ENCODE measurements around the gene GCNT4.
"Not testable (repeated sequence)": the region's sequence is repeated elsewhere in the genome, so short reads cannot be mapped to it uniquely, and the experiment has no call there.

GCNT4 gene, protein sequence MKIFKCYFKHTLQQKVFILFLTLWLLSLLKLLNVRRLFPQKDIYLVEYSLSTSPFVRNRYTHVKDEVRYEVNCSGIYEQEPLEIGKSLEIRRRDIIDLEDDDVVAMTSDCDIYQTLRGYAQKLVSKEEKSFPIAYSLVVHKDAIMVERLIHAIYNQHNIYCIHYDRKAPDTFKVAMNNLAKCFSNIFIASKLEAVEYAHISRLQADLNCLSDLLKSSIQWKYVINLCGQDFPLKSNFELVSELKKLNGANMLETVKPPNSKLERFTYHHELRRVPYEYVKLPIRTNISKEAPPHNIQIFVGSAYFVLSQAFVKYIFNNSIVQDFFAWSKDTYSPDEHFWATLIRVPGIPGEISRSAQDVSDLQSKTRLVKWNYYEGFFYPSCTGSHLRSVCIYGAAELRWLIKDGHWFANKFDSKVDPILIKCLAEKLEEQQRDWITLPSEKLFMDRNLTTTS

DNA sequence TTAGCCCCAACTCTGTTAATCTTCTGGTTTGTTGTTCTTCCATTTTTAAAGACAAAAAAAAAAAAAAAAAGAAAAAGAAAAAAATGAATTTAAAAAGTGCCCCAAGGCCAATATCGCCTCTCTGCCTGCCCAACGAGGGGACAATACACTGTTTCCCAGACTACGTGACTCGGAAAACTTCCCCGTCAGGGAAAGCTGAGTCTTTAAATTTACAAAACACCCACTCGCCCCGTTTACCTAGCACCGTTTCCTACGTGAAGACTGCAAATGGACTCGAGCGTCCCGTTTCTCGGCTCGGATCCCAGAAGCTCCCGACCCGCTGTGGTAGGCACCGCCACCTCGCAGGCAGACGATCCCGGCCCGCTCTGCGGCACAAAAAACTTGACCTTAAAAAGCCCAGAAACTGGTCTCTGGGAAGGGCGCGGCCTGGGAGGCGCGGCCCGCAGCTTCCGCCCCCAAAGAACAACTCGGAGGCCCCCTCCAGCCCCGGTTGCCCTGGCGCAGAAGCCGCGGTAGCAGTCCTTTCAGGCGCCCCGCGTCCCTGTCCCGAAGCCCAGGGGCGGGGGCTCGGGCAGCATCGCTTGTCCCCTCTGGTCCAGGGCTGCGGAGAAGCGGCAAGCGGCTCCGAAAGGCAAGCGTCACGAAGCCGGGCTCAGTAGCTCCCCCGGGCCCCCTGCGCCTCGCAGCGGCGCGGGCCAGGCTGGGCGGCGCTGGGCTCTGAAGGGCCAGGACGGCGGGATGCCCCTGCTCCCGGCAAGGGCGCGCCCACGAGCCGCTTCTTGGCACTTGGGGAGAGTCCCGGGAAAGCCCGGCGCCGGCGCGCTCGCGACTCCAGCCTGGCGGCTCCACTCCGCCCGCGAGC is at the start of gene GCNT4:
Gene GCNT4 (minus strand): TSS at position 367 of the 862 bp plus-strand sequence. CDS start 22,521 bp downstream, outside the sequence.
- peak; percentile 36 for DNase-seq

DNA sequence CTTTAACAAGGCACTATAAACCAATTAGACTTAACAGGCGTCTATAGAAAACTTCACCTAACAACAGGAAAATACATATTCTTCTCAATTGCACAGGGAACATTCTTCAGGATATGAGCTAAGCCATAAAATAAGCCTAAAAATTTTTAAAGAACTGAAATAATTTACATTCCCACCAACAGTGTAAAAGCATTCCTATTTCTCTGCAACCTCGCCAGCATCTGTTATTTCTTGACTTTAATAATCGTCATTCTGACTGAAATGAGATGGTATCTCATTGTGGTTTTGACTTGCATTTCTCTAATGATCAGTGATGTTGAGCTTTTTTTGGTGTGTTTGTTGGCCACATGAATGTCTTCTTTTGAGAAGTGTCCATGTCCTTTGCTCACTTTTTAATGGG is 43.6 kb upstream of the GCNT4 start:
- DNase-seq, result not testable (repeated sequence)

DNA sequence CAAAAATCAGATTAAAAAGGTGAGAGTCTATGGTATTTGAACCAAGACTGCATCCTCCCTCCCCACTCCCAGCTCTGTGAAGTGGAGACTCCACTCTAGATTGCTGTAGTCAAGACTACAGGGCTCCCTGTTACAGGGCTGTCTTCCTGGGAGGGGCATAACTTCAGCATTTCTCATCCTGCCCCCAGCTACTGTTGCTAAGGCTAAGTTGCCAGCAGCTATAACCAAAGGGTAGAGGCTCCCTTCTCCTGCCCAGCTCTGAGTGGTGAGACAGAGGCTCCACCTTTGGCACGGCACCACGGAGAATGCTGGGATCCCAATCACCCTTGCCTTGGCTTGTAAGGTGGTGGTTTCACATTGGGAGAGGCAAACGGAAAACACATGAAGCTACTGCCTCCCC is 39.2 kb upstream of the GCNT4 start:
- no peak for DNase-seq

GRCh38 chr5:75089662-75090061 is 37.3 kb upstream of the GCNT4 start:
- DNase-seq, result no peak

- DNase-seq, result peak; percentile 53
These were observed 36.8 kb upstream of the GCNT4 start for GRCh38 chr5:75089137-75089536.

DNA sequence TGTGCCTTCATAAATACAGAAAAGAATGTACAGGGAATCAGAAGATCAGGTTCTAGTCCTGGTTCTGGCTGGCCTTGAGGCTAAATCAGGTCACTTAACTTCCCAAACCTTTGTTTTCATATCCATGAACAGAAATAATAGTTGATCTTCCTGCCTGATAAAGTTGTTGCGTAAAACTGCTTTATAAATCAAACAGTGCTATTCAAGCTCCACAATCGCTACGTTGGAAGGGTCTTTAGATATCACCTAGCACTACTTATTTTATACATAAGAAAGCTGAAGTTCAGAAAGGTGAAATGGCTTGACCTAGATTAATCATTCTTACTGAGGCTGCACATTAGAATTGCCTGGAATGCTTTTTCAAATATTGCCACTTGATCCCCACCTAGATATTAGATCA is 36.3 kb upstream of the GCNT4 start:
- DNase-seq, result no peak

- no peak for DNase-seq
These were observed 29.2 kb upstream of the GCNT4 start for GRCh38 chr5:75081510-75081909.

- not testable (repeated sequence) for DNase-seq
These were observed 27.0 kb upstream of the GCNT4 start for GRCh38 chr5:75079346-75079745.

GRCh38 chr5:75078027-75078426 is 25.7 kb upstream of the GCNT4 start:
- DNase-seq, result no peak

- DNase-seq, result no peak
These were observed 19.7 kb upstream of the GCNT4 start for GRCh38 chr5:75072061-75072460.

DNA sequence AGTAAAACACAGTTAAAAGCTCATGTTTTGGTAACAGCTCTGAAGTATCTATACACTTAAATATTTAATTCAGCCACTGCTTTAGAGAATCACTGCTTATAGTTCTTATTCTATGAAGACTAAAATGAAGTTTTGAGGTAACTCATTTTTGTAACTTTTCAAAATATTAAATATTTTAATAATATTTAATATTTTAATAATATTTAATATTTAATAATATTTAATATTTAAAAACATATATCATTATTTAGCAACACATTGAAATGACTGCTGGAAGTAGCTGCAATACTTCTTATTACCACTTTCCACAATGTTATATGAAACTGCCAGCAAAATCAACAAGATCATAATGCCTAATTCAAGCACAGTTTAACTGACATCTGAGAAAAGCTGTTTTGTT is 18.7 kb upstream of the GCNT4 start:
- DNase-seq, result no peak

DNA sequence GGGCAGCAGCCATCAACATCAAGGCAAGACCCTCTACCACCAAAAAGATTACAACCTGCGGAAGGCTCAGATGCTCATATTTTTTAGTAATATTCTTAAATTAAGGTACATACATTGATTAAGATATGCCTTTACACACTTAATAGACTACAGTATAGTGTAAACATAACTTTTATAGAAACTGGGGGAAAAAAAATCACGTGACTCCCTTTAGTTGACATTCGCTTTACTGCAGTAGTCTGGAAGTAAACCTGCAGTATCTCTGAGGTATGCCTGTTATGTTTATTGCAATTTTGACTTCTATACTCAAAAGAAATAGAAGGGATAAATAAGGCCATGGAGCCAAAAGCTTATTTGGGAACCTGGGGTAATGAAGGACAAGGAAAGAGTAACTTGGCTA is 15.1 kb upstream of the GCNT4 start:
- DNase-seq, result no peak

DNA sequence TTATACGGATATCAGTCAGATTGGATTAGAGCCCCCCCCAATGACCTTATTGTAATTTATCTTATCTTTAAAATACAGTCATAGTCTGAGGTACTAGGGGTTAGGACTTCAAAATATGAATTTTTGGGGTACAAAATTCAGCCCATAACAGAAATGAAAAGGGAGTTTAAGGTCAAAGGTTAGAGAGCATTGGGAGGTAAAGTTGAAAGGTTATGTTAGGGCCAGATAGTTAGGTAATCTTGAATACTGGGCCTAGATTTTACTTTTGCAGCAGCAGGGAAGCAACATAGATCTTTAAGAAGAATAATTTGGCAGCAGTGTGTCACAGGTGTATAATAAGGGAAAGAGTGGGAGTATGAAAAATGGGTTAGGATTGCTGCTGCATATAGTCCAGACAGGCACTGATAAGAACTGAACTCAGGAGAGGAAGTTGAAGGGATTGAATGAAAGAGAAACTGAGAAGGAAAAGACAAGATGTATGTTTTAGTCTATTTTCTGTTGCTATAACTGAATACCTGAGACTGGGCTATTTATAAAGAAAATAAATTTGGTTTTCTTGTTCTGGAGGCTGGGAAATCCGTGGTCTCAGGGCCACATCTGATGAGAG is 10.7 kb upstream of the GCNT4 start:
- no peak for DNase-seq

DNA sequence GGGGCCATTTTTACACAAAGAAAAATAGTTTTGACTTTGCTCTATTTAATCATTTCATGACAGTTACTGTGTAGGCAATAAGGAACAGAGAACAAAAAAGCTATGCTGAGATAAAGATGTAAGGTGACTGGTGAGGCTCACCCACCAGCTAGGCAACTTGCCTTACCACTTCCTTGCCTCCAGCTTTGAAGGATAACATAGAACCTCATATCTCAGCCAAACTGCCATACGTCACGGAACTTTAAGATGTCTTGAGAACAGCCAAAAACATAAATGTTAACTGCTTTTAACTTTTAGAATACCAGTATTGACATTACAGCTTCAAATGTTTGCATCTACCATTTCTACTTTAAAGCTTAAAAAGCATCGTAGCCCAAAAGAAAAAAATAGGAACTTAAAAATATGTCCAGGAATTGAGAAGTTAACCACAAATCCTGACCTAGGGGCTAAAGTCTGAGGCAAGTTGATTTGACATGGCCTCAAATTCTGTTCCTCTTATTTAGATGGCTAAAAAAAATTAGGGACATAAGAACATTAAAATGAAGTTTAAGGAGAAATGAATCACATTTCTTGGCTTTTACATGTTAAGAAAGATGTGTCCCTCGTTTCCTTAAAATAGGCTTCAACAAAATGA is 7.7 kb upstream of the GCNT4 start:
- DNase-seq, result no peak

DNA sequence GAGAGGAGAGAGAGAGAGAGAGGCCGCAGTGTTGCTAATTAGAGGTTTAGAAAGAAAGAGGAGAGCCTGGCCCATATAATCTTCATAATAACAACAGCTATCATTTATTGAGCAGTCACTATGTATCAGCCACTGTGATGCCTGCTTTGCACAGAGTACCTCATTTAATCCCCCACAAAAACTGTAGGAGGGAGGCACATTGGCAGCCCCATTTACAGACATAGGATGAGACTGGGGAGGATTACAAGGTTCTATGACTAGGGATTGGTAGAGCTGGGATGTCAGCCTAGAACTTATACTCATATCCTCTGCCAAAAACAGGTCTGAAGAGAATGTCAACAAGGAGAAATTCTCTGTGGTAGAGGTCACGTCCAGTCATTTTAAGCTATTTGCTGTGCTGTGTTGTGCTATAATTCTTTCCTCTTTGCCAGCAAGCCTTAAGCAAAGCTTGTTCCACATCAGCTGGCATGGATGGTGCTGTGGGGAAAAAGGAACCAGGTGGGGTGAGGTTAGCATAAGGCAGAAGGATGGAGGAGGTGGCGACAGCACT is 6.7 kb upstream of the GCNT4 start:
- DNase-seq, result no peak

GRCh38 chr5:75057561-75057960 is 5.2 kb upstream of the GCNT4 start:
- peak; percentile 32 for DNase-seq

DNA sequence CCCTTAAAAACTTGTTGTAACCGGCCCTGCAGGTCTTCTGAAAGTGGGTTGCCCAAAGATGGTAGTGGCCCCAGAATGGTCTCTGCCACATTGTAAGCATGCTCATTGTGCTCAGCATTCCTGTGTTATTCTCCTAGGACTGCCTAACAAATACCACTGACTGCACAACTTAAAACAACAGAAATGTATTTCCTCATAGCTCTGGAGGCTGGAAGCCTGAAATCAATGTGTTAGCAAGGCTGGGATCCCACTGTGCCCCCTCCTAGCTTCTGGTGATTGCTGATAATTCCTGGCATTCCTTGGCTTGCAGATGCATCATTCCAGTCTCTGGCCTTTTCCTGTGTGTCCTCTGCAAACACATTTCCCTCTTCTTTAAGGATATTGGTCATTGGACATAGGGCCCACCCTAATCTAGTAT is 3.4 kb upstream of the GCNT4 start:
- no peak for DNase-seq

DNA sequence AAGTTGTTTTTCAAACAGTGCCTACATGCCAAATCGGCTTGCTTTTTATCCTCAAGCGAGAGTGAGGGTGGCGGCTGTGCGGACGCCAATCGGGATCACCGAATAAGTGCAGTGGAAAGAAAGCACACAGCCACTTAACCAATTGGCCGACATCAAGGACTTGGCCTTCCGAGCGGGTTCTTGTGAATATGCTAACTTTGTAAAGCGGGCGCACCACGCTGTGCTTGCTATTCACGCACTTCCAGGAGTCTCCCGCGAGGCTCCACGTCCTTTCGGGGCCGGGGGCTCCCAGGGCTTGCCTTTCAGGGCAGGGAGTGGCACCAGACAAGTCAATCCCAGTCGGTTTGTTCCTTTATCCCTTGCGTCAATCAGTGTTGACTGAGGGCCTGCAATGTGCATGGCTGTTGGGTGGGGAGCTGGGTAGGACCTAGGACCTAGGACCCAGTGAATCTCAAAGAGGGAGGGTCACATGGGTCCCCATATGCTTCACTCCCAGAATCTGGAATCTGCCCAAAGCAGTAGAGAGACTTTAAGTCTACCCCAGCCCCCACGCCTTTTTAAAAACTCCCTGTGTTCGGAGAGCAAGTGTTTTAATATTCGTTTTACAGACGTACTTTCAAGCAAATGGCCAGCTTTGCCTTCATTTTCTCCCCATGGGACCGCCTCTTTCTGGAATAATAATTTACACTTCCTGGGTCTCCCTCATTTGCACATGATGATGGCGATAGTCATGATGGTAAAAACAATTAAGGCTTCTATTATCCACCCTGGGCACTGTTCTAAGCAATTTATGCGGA is 2.0 kb upstream of the GCNT4 start:
- DNase-seq, result no peak

DNA sequence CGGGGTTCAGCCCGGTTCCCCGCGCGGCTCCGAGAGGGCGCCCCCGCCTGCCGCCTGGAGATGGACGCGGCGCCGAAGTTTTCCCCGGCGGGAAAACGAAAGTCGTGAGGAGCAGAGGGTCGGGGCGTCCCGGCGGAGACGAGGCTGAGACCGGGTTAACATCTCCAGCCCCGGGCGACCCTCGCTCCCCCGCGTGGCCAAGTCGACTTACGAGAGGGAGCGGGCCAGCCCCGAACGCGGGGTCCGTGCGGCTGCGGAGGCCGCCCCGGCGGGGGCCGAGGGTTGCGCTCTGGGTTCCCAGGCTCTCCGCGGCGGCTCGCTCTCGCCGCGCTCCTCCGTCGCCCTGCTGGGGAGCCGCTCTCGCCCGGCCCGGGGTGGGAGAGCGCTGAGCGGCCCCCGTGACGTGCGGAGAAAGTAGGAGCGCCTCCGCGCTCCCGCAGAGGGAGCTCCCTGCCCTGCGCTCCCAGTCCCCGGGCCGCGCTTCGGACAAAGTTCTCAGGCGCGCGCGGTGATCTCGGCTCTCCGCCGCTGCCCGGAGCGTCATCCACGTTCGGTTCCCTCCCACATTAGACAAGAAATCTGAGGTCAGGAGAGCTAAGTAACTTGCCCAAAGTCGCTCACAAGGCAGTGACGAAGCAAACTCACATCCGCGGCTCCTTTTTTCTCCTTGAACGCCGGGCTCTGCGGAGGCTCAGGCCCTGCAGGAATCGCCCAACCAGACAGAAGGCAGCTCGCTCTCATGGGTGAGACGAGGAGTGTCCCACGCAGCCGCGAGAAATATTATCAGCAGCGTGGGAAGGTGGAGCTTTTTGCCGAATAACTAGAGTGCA is 1.2 kb upstream of the GCNT4 start:
- peak; percentile 58 for DNase-seq

DNA sequence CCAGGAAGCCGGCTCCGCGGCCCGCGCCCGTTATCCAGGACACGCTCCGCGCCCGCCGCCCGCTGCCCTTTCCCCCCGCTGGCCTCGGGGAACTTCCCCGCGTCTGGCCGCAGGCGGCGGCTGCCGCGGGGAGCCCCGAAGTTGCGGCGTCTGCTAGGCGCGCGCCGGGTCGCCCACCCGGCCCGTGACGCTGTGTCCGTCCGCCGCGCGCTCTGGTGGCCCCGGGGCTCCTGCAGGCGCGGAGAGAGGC is 621 bp upstream of the GCNT4 start:
- no peak for DNase-seq

DNA sequence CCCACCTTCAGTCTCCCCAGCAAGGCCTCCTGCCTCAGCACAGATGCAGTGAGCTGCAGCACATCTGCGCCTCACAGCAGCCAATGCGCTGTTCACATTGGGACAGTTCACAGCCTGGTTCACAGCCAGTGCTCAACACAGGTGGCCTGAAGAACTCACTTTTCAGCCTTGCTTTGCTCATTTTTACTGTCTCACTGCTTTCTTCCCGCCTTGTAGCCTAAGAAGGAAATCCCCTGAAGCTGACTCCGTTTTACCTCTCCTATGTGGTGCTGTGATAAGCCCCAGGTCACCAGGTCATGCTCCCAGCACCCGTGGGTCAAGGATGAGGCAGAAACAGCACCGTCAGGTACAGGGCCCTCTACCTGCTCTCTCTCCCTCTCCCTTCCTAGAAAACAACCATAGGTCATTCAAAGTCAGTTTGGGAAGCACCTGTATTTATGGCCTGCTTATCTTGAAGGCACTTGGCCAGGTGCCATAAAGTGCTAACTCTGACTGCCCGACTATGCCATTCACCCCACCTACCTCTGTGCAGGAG is 1.1 kb downstream of the GCNT4 start:
- DNase-seq, result no peak
